ENCODE measurements around the gene SORT1. TPM values are rescaled to one million over a fixed set of nuclear protein-coding genes. Genes with fewer than 3 reads are reported as not detected.

Gene SORT1
- total RNA-seq, 1 experiment from 2014 or later = 11.2 TPM

- peaks cover 34% of the 10 kb centered on the region for H3K4me1 ChIP-seq (replicated peaks)
- DNase-seq (ENCODE audit: low read depth in 1 of 2, low spot score in 2 of 2) = peak in 1 of 2 experiments; percentile 36
- H3K9me3 ChIP-seq (replicated peaks) = no peaks in the 10 kb centered on the region
- no peak overlapping the region for H3K27ac ChIP-seq
- H3K4me3 ChIP-seq = no peak overlapping the region
- peaks cover 9% of the 10 kb centered on the region for H3K36me3 ChIP-seq
- H3K27me3 ChIP-seq (replicated peaks) = no peaks in the 10 kb centered on the region
Measured at GRCh38 chr1:109272831-109273547, 124.7 kb downstream of the SORT1 start.

GRCh38 chr1:109272021-109272799 is 125.5 kb downstream of the SORT1 start:
- H3K36me3 ChIP-seq = peaks cover 1% of the 10 kb centered on the region
- peaks cover 28% of the 10 kb centered on the region for H3K4me1 ChIP-seq (replicated peaks)
- H3K4me3 ChIP-seq = no peak overlapping the region
- no peak overlapping the region for H3K27ac ChIP-seq
- H3K27me3 ChIP-seq (replicated peaks) = no peaks in the 10 kb centered on the region
- DNase-seq (ENCODE audit: low read depth in 1 of 2, low spot score in 2 of 2) = peak in 1 of 2 experiments; percentile 36
- no peaks in the 10 kb centered on the region for H3K9me3 ChIP-seq (replicated peaks)

GRCh38 chr1:109271458-109271857 is 126.3 kb downstream of the SORT1 start:
- Histone ChIP-seq H3K9me3 (replicated peaks) (no peaks in the 10 kb centered on the region), H3K36me3 (no peaks in the 10 kb centered on the region; the same call in 1 of the 2 replicates), H3K27ac (no peak overlapping the region), H3K4me3 (no peak overlapping the region), H3K4me1 (replicated peaks) (peaks cover 23% of the 10 kb centered on the region), H3K27me3 (replicated peaks) (no peaks in the 10 kb centered on the region)
- peak in 1 of 2 experiments; percentile 35 for DNase-seq (ENCODE audit: low read depth in 1 of 2, low spot score in 2 of 2)

GRCh38 chr1:109270623-109271317 is 126.9 kb downstream of the SORT1 start:
- Histone ChIP-seq H3K27me3 (replicated peaks) (no peaks in the 10 kb centered on the region), H3K9me3 (replicated peaks) (no peaks in the 10 kb centered on the region), H3K4me3 (no peak overlapping the region), H3K4me1 (replicated peaks) (peaks cover 16% of the 10 kb centered on the region), H3K36me3 (no peaks in the 10 kb centered on the region; the same call in 1 of the 2 replicates), H3K27ac (no peak overlapping the region)
- DNase-seq (ENCODE audit: low read depth in 1 of 2, low spot score in 2 of 2) = peak in 1 of 2 experiments; percentile 45

GRCh38 chr1:109269981-109270622 is 127.6 kb downstream of the SORT1 start:
- Histone ChIP-seq H3K36me3 (no peaks in the 10 kb centered on the region; the same call in 1 of the 2 replicates), H3K9me3 (replicated peaks) (no peaks in the 10 kb centered on the region), H3K4me1 (replicated peaks) (peaks cover 9% of the 10 kb centered on the region), H3K4me3 (no peak overlapping the region), H3K27ac (no peak overlapping the region), H3K27me3 (replicated peaks) (no peaks in the 10 kb centered on the region)
- peak in 1 of 2 experiments; percentile 36 for DNase-seq (ENCODE audit: low read depth in 1 of 2, low spot score in 2 of 2)

- H3K4me3 ChIP-seq = no peak overlapping the region
- peak in 1 of 2 experiments; percentile 42 for DNase-seq (ENCODE audit: low read depth in 1 of 2, low spot score in 2 of 2)
- no peaks in the 10 kb centered on the region for H3K9me3 ChIP-seq (replicated peaks)
Measured at GRCh38 chr1:109269212-109269980, 128.3 kb downstream of the SORT1 start.

GRCh38 chr1:109268431-109269211 is 129.1 kb downstream of the SORT1 start:
- Histone ChIP-seq H3K4me1 (replicated peaks) (no peaks in the 10 kb centered on the region), H3K9me3 (replicated peaks) (no peaks in the 10 kb centered on the region), H3K27me3 (replicated peaks) (no peaks in the 10 kb centered on the region), H3K27ac (no peak overlapping the region), H3K36me3 (no peaks in the 10 kb centered on the region; the same call in 1 of the 2 replicates), H3K4me3 (no peak overlapping the region)
- no peak for DNase-seq (ENCODE audit: low read depth in 1 of 2, low spot score in 2 of 2)

More at GRCh38 chr1:109269212-109269980, 128.3 kb downstream of the SORT1 start:
- H3K27me3 ChIP-seq (replicated peaks) = no peaks in the 10 kb centered on the region
- H3K36me3 ChIP-seq = no peaks in the 10 kb centered on the region; the same call in 1 of the 2 replicates
- no peak overlapping the region for H3K27ac ChIP-seq
- peaks cover 2% of the 10 kb centered on the region for H3K4me1 ChIP-seq (replicated peaks)

GRCh38 chr1:109267743-109268300 is 129.9 kb downstream of the SORT1 start:
- no peaks in the 10 kb centered on the region for H3K4me1 ChIP-seq (replicated peaks)
- peak in 1 of 2 experiments; percentile 41 for DNase-seq (ENCODE audit: low read depth in 1 of 2, low spot score in 2 of 2)

GRCh38 chr1:109266965-109267364 is 130.8 kb downstream of the SORT1 start:
- Histone ChIP-seq H3K4me1 (replicated peaks) (no peaks in the 10 kb centered on the region), H3K9me3 (replicated peaks) (0 out of 2 replicates have a peak, but pooled peaks cover 3% of the 10 kb centered on the region), H3K36me3 (no peaks in the 10 kb centered on the region), H3K27ac (no peak overlapping the region), H3K4me3 (no peak overlapping the region), H3K27me3 (replicated peaks) (no peaks in the 10 kb centered on the region)
- DNase-seq (ENCODE audit: low read depth in 1 of 2, low spot score in 2 of 2) = no peak

More at GRCh38 chr1:109267743-109268300, 129.9 kb downstream of the SORT1 start:
- no peak overlapping the region for H3K27ac ChIP-seq
- no peak overlapping the region for H3K4me3 ChIP-seq
- H3K9me3 ChIP-seq (replicated peaks) = 0 out of 2 replicates have a peak, but pooled peaks cover 3% of the 10 kb centered on the region
- H3K27me3 ChIP-seq (replicated peaks) = no peaks in the 10 kb centered on the region
- no peaks in the 10 kb centered on the region for H3K36me3 ChIP-seq

- H3K27ac ChIP-seq = no peak overlapping the region
- peak in 1 of 2 experiments; percentile 31 for DNase-seq (ENCODE audit: low read depth in 1 of 2, low spot score in 2 of 2)
- H3K9me3 ChIP-seq (replicated peaks) = 0 out of 2 replicates have a peak, but pooled peaks cover 3% of the 10 kb centered on the region
- H3K36me3 ChIP-seq = no peaks in the 10 kb centered on the region
- no peaks in the 10 kb centered on the region for H3K4me1 ChIP-seq (replicated peaks)
- H3K27me3 ChIP-seq (replicated peaks) = no peaks in the 10 kb centered on the region
- H3K4me3 ChIP-seq = no peak overlapping the region
Measured at GRCh38 chr1:109265741-109266330, 131.9 kb downstream of the SORT1 start.

- no peak overlapping the region for H3K27ac ChIP-seq
Measured at GRCh38 chr1:109265016-109265415, 132.7 kb downstream of the SORT1 start.

More at GRCh38 chr1:109265016-109265415, 132.7 kb downstream of the SORT1 start:
- Histone ChIP-seq H3K9me3 (replicated peaks) (0 out of 2 replicates have a peak, but pooled peaks cover 3% of the 10 kb centered on the region), H3K4me1 (replicated peaks) (no peaks in the 10 kb centered on the region), H3K4me3 (no peak overlapping the region), H3K27me3 (replicated peaks) (no peaks in the 10 kb centered on the region), H3K36me3 (no peaks in the 10 kb centered on the region)
- DNase-seq (ENCODE audit: low read depth in 1 of 2, low spot score in 2 of 2) = no peak
